ENCODE measurements around the gene PDCD4. TPM values are rescaled to one million over a fixed set of nuclear protein-coding genes. Genes with fewer than 3 reads are reported as not detected.

The PDCD4 gene
- total RNA-seq, 4 donors from 2014 or later: 230 to 445 (median 330) TPM

DNA sequence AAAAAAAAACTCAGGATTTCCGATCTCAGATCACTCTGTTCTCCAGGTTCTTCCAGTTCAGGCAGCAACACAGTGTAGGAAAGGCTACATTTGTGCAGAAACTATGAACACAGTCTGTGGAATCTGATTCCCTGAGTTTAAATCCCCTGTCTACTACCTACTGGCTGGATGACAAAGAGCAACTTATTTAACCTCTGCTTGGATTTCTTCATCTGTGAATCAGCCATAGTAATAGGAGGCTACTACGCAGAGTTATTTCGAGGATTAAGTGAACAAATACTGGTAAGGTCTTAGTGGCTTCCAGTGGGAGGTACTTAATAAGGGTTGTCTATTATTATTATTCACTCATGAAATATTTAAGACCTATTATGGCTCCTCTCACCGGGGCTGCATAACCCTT is 44.3 kb upstream of the PDCD4 start:
- TF ChIP-seq POLR2A (IDR thresholded peaks at IDR 0.05): no peak
- TF ChIP-seq, protein P1, sequence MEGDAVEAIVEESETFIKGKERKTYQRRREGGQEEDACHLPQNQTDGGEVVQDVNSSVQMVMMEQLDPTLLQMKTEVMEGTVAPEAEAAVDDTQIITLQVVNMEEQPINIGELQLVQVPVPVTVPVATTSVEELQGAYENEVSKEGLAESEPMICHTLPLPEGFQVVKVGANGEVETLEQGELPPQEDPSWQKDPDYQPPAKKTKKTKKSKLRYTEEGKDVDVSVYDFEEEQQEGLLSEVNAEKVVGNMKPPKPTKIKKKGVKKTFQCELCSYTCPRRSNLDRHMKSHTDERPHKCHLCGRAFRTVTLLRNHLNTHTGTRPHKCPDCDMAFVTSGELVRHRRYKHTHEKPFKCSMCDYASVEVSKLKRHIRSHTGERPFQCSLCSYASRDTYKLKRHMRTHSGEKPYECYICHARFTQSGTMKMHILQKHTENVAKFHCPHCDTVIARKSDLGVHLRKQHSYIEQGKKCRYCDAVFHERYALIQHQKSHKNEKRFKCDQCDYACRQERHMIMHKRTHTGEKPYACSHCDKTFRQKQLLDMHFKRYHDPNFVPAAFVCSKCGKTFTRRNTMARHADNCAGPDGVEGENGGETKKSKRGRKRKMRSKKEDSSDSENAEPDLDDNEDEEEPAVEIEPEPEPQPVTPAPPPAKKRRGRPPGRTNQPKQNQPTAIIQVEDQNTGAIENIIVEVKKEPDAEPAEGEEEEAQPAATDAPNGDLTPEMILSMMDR (IDR thresholded peaks at IDR 0.05): no peak
- WGBS, 2 donors: 62 to 63% methylated on average over 4 of the region's 4 CpGs
- no peak for DNase-seq (ENCODE audit: low spot score in 2 of 2)
- H3K4me3 ChIP-seq (ENCODE audit: low read depth, poor library complexity, severe bottlenecking): no peak overlapping the region
- intact Hi-C loops (cut with DNase I; ENCODE audit: low total_unique reads): no loop called here

DNA sequence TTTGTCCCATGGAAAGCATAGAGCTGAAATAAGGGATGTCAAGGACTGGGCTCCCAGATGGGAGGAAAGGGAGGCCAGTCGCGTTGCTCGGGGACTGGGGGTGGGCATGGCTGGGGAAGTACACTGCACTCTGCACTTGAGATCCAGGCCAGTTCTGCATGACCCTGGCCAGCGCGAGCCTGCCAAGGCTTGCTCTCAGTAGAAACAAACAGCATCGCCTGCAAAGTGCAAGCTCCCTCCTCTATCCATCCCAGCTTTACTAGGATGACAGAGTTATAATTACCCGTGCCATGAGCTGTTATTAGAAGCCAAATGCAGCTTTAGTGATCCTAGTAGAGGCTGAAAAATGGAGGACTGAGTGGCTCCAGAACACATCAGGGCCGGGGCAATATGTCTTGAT is 43.9 kb upstream of the PDCD4 start:
- no peak for TF ChIP-seq POLR2A (IDR thresholded peaks at IDR 0.05)
- TF ChIP-seq, protein P1 (IDR thresholded peaks at IDR 0.05): no peak
- DNase-seq (ENCODE audit: low spot score in 2 of 2): no peak
- H3K4me3 ChIP-seq (ENCODE audit: low read depth, poor library complexity, severe bottlenecking): no peak overlapping the region
- 53 to 62% methylated on average over 8 of the region's 8 CpGs for WGBS, 2 donors
- intact Hi-C loops (cut with DNase I; ENCODE audit: low total_unique reads): no loop called here

DNA sequence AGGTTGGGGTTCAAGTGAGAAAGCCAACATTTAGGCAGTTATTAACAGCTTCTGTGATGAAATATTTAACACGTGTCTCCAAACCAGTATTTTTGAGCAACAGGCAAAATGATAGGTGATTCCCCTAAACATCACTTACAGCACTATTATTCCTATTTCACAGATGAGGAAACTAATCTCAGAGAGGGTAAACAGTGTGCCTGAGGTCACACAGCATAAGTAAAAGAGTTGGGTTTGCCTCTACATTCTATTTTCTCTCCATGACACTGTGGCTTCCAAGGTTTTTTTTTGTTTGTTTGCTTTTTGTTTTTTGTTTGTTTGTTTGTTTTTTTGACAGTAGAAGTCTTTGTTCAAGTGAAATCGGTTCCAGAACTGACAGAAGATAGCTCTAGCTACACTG is 43.2 kb upstream of the PDCD4 start:
- 42 to 65% methylated on average over 2 of the region's 2 CpGs for WGBS, 2 donors
- no peak for DNase-seq (ENCODE audit: low spot score in 2 of 2)
- intact Hi-C loops (cut with DNase I; ENCODE audit: low total_unique reads): no loop called here
- TF ChIP-seq POLR2A (IDR thresholded peaks at IDR 0.05): no peak
- TF ChIP-seq, protein P1 (IDR thresholded peaks at IDR 0.05): no peak
- no peak overlapping the region for H3K4me3 ChIP-seq (ENCODE audit: low read depth, poor library complexity, severe bottlenecking)

DNA sequence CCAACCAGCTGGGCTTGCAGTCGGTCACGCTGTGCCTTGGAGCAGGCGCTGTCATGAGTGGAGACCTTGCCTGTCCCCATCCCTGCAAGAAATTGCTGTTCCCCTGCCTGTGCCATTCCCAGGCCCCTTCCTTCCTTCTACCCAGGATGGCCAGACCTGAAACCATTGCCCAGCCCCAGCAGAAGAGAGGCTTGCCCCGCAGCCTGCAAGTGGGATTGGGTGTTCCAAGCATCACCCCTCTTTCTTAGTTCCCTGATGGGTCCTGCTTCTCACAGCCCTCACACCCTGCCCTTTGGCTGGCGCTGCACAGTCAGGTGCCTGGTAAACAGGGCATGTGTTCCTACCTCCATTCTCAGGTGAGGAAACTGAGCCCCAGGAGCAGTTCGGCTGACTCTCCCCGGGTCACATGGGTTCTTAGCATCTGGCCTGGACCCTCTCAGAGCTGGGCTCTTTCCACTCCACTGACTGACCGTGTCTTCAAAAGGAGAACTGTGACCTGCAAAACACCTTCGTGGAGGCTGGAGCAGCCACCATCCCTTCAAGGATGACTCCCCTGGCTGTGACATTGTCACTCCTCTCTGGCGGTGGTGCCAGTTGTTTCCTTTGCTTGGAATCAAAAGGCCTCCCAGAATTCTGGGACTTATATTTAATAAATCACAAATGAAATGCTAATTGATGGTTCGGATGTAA is 41.9 kb upstream of the PDCD4 start:
- intact Hi-C loops (cut with DNase I; ENCODE audit: low total_unique reads): no loop called here
- H3K4me3 ChIP-seq (ENCODE audit: low read depth, poor library complexity, severe bottlenecking): no peak overlapping the region
- TF ChIP-seq, protein P1 (IDR thresholded peaks at IDR 0.05): no peak
- TF ChIP-seq POLR2A (IDR thresholded peaks at IDR 0.05): no peak
- DNase-seq (ENCODE audit: low spot score in 2 of 2): no peak
- WGBS, 2 donors: 88 to 97% methylated on average over 11 of the region's 11 CpGs

DNA sequence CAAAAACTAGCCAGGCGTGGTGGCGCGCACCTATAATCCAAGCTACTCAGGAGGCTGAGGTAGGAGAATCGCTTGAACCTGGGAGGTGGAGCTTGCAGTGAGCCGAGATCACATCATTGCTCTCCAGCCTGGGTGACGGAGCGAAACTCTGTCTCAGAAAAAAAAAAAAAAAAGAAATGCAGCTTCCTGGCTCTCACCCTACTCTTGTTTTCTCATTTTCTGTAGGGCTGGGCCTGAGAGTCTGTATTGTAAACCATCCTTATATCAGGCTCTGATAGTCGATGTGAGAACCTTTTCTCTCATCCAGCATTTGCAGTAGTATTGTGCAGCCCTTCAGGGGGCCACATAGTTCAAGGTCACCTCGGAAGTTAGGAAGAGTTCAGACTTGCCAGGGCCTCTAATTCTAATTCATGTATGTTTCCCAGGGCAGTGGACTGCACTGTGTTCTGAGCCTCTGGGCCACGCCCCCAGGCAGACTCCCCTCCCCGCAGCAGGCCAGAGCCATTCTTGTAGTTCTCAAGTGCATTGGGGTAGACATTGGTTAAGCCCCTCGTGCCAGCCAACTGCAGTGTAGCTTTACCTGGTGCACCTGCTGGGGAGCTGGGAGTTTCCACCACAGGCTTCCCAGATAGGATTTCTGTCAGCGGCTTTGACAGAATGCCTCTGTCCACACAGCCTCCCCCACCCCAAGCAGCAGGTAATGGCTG is 38.3 kb upstream of the PDCD4 start:
- intact Hi-C loops (cut with DNase I; ENCODE audit: low total_unique reads): no loop called here
- WGBS, 2 donors: 81 to 84% methylated on average over 13 of the region's 13 CpGs
- no peak for DNase-seq (ENCODE audit: low spot score in 2 of 2)

More for the DNA sequence above, 38.3 kb upstream of the PDCD4 start:
- TF ChIP-seq POLR2A (IDR thresholded peaks at IDR 0.05): no peak
- TF ChIP-seq, protein P1 (IDR thresholded peaks at IDR 0.05): no peak
- no peak overlapping the region for H3K4me3 ChIP-seq (ENCODE audit: low read depth, poor library complexity, severe bottlenecking)

All from lower leg skin (tissue), 4 donors.